ENCODE results near the gene SPNS2. TPM values are rescaled to one million over a fixed set of nuclear protein-coding genes. Genes with fewer than 3 reads are reported as not detected.

SPNS2 gene
- total and polyA plus RNA-seq, 10 of the 15 experiments (the other 5 are each of a cell fraction or from before 2014, with no cell fraction given): 0.04 to 1.1 (median 0.23) TPM; not detected in 2

DNA sequence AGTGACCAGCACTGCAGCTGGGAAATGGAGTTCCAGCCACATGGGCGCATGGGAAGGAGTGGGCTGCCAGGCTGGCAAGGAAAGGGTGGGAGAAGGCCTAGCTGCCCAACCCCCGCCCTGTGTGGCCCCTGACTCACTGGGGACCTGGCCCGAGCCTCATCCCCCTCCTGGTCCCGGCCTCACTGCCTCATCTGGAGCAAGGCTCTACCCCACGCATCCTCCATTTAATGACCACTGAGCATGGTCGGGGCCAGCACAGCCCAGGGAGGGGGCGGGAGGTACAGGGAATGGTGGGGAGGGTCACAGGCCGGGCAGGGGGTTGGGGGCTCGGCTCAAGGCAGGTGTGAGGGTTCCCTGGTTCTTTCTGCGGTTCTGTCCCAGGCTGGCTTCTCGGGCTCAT lies 16.1 kb downstream of the SPNS2 start:
- no peaks in the 10 kb centered on the region for H3K79me2 ChIP-seq (ENCODE audit: control insufficient read depth, insufficient read depth, low read length)
- H3K4me2 ChIP-seq (ENCODE audit: control insufficient read depth, insufficient read depth): no peak overlapping the region
- H3K27ac ChIP-seq (ENCODE audit: control insufficient read depth, insufficient read depth): no peak overlapping the region
- 51% methylated on average over 9 of the region's 11 CpGs for WGBS (ENCODE audit: insufficient coverage, insufficient replicate concordance, low lambda C conversion rate, missing lambda C conversion rate)
- ChIA-PET SMC1A (ENCODE audit: uncharacterized antibody, unreplicated experiment) (no interaction called here), CTCF (no interaction called here), RAD21 (ENCODE audit: unreplicated experiment) (no interaction called here), POLR2A (no interaction called here)
- peaks cover 9% of the 10 kb centered on the region for H3K4me1 ChIP-seq (ENCODE audit: control insufficient read depth, insufficient read depth, low read length)
- no peak overlapping the region for H3K4me3 ChIP-seq
- in situ Hi-C loops (cut with MboI) (no loop called here), intact Hi-C loops (cut with micrococcal nuclease; ENCODE audit: unreplicated experiment) (no loop called here)
- H2AFZ ChIP-seq (ENCODE audit: control insufficient read depth, low read depth, low read length): no peak overlapping the region
- H3K9ac ChIP-seq (ENCODE audit: control insufficient read depth, insufficient read depth, low read length): no peak overlapping the region
- DNase-seq (ENCODE audit: low read depth, low spot score) (no peak), FAIRE-seq (no peak), ATAC-seq (no peak)
- H3K27me3 ChIP-seq (replicated peaks in 1 of 2; ENCODE audit: control insufficient read depth in 2 of 2, insufficient read depth in 2 of 2, low read length in 1 of 2): no peaks in the 10 kb centered on the region
- no peaks in the 10 kb centered on the region for H4K20me1 ChIP-seq (ENCODE audit: control insufficient read depth, insufficient read depth)
- H3K9me3 ChIP-seq (replicated peaks; ENCODE audit: control insufficient read depth, insufficient read depth, low read length): no peaks in the 10 kb centered on the region; the same call in 2 of the 3 replicates
- no TSS peak for BruUV-seq (replicated peaks)
- no peaks in the 10 kb centered on the region for H3K36me3 ChIP-seq (ENCODE audit: control insufficient read depth in 2 of 2, insufficient read depth in 2 of 2, low read length in 1 of 2)
- TF ChIP-seq NRF1 (conservative IDR thresholded peaks at IDR 0.05; ENCODE audit: low read depth, low read length): no peak
- no peak for TF ChIP-seq FOS (IDR thresholded peaks at IDR 0.05; ENCODE audit: borderline replicate concordance, extremely low read depth, insufficient read length)
- no peak for TF ChIP-seq SP1 (IDR thresholded peaks at IDR 0.05; ENCODE audit: low read depth, low read length)
- TF ChIP-seq, protein P1, sequence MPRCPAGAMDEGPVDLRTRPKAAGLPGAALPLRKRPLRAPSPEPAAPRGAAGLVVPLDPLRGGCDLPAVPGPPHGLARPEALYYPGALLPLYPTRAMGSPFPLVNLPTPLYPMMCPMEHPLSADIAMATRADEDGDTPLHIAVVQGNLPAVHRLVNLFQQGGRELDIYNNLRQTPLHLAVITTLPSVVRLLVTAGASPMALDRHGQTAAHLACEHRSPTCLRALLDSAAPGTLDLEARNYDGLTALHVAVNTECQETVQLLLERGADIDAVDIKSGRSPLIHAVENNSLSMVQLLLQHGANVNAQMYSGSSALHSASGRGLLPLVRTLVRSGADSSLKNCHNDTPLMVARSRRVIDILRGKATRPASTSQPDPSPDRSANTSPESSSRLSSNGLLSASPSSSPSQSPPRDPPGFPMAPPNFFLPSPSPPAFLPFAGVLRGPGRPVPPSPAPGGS (IDR thresholded peaks at IDR 0.05; ENCODE audit: borderline replicate concordance, insufficient read depth, low read depth, low read length, poor library complexity, severe bottlenecking): no peak
- TF ChIP-seq IRF4 (IDR thresholded peaks at IDR 0.05; ENCODE audit: low read depth, low read length): no peak
- TF ChIP-seq, protein P2, sequence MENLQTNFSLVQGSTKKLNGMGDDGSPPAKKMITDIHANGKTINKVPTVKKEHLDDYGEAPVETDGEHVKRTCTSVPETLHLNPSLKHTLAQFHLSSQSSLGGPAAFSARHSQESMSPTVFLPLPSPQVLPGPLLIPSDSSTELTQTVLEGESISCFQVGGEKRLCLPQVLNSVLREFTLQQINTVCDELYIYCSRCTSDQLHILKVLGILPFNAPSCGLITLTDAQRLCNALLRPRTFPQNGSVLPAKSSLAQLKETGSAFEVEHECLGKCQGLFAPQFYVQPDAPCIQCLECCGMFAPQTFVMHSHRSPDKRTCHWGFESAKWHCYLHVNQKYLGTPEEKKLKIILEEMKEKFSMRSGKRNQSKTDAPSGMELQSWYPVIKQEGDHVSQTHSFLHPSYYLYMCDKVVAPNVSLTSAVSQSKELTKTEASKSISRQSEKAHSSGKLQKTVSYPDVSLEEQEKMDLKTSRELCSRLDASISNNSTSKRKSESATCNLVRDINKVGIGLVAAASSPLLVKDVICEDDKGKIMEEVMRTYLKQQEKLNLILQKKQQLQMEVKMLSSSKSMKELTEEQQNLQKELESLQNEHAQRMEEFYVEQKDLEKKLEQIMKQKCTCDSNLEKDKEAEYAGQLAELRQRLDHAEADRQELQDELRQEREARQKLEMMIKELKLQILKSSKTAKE (IDR thresholded peaks at IDR 0.05; ENCODE audit: low read depth, poor library complexity, severe bottlenecking): no peak
- TF ChIP-seq, protein P3, sequence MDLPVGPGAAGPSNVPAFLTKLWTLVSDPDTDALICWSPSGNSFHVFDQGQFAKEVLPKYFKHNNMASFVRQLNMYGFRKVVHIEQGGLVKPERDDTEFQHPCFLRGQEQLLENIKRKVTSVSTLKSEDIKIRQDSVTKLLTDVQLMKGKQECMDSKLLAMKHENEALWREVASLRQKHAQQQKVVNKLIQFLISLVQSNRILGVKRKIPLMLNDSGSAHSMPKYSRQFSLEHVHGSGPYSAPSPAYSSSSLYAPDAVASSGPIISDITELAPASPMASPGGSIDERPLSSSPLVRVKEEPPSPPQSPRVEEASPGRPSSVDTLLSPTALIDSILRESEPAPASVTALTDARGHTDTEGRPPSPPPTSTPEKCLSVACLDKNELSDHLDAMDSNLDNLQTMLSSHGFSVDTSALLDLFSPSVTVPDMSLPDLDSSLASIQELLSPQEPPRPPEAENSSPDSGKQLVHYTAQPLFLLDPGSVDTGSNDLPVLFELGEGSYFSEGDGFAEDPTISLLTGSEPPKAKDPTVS (IDR thresholded peaks at IDR 0.05; ENCODE audit: low read depth, low read length): no peak
- no peak for TF ChIP-seq MEF2A (IDR thresholded peaks at IDR 0.05; ENCODE audit: insufficient read depth, low read depth, low read length)
- no peak for TF ChIP-seq ZNF24 (IDR thresholded peaks at IDR 0.05)
- TF ChIP-seq, protein P4, sequence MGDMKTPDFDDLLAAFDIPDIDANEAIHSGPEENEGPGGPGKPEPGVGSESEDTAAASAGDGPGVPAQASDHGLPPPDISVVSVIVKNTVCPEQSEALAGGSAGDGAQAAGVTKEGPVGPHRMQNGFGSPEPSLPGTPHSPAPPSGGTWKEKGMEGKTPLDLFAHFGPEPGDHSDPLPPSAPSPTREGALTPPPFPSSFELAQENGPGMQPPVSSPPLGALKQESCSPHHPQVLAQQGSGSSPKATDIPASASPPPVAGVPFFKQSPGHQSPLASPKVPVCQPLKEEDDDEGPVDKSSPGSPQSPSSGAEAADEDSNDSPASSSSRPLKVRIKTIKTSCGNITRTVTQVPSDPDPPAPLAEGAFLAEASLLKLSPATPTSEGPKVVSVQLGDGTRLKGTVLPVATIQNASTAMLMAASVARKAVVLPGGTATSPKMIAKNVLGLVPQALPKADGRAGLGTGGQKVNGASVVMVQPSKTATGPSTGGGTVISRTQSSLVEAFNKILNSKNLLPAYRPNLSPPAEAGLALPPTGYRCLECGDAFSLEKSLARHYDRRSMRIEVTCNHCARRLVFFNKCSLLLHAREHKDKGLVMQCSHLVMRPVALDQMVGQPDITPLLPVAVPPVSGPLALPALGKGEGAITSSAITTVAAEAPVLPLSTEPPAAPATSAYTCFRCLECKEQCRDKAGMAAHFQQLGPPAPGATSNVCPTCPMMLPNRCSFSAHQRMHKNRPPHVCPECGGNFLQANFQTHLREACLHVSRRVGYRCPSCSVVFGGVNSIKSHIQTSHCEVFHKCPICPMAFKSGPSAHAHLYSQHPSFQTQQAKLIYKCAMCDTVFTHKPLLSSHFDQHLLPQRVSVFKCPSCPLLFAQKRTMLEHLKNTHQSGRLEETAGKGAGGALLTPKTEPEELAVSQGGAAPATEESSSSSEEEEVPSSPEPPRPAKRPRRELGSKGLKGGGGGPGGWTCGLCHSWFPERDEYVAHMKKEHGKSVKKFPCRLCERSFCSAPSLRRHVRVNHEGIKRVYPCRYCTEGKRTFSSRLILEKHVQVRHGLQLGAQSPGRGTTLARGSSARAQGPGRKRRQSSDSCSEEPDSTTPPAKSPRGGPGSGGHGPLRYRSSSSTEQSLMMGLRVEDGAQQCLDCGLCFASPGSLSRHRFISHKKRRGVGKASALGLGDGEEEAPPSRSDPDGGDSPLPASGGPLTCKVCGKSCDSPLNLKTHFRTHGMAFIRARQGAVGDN (IDR thresholded peaks at IDR 0.05): no peak
- TF ChIP-seq ZNF217 (IDR thresholded peaks at IDR 0.05): no peak
- no peak for TF ChIP-seq RB1 (IDR thresholded peaks at IDR 0.05; ENCODE audit: borderline replicate concordance)
- TF ChIP-seq HDAC6 (IDR thresholded peaks at IDR 0.05; ENCODE audit: unreplicated experiment): no peak
